ENCODE results near the gene GALNT9.
"Not testable (repeated sequence)": the region's sequence is repeated elsewhere in the genome, so short reads cannot be mapped to it uniquely, and the experiment has no call there.

The GALNT9 gene

GRCh38 chr12:132263451-132264049, 65.8 kb downstream of the GALNT9 start:
- DNase-seq, result no peak

GRCh38 chr12:132263061-132263360, 66.4 kb downstream of the GALNT9 start:
- DNase-seq, result no peak

GRCh38 chr12:132262256-132263060, 66.9 kb downstream of the GALNT9 start:
- DNase-seq, result no peak

- no peak for DNase-seq
These were observed 67.9 kb downstream of the GALNT9 start for GRCh38 chr12:132261328-132262138.

GRCh38 chr12:132260721-132261120, 68.7 kb downstream of the GALNT9 start:
- no peak for DNase-seq

- no peak for DNase-seq
These were observed 69.3 kb downstream of the GALNT9 start for GRCh38 chr12:132259872-132260695.

GRCh38 chr12:132259364-132259871, 70.0 kb downstream of the GALNT9 start:
- DNase-seq, result no peak

- DNase-seq, result no peak
These were observed 70.8 kb downstream of the GALNT9 start for GRCh38 chr12:132258543-132258942.

GRCh38 chr12:132257955-132258490, 71.4 kb downstream of the GALNT9 start:
- DNase-seq, result no peak

GRCh38 chr12:132257206-132257954, 72.0 kb downstream of the GALNT9 start:
- DNase-seq, result no peak

- no peak for DNase-seq
These were observed 72.7 kb downstream of the GALNT9 start for GRCh38 chr12:132256646-132257045.

GRCh38 chr12:132255642-132256041, 73.7 kb downstream of the GALNT9 start:
- no peak for DNase-seq

GRCh38 chr12:132253698-132254480, 75.5 kb downstream of the GALNT9 start:
- DNase-seq, result no peak

- not testable (repeated sequence) for DNase-seq
These were observed 76.4 kb downstream of the GALNT9 start for GRCh38 chr12:132252981-132253380.

GRCh38 chr12:132251741-132252490, 77.5 kb downstream of the GALNT9 start:
- no peak for DNase-seq

GRCh38 chr12:132251310-132251709, 78.1 kb downstream of the GALNT9 start:
- no peak for DNase-seq

- no peak for DNase-seq
These were observed 78.7 kb downstream of the GALNT9 start for GRCh38 chr12:132250707-132251106.

- DNase-seq, result no peak
These were observed 79.5 kb downstream of the GALNT9 start for GRCh38 chr12:132249689-132250478.

All from CD4-positive, alpha-beta T cell treated with Interferon gamma for 1 hour (primary cell).